HG02759 (cell line): Measurements from ENCODE around the gene RAB24.
"Not testable (repeated sequence)": the region's sequence is repeated elsewhere in the genome, so short reads cannot be mapped to it uniquely, and the experiment has no call there.

Experiments
- ATAC-seq: cut with Tn5 transposase; IDR thresholded peaks from one replicate; pipeline ENCODE4 v1.9.1; 2021; ENCODE audit warnings: mild to moderate bottlenecking, moderate library complexity; ENCODE audit not compliant: unreplicated experiment

RAB24 gene

GRCh38 chr5:177296581-177296980 is 6.9 kb downstream of the RAB24 start:
- no peak for ATAC-seq

- no peak for ATAC-seq
These were observed 7.6 kb downstream of the RAB24 start for GRCh38 chr5:177295924-177296323.

GRCh38 chr5:177294632-177295031 is 8.9 kb downstream of the RAB24 start:
- no peak for ATAC-seq

DNA sequence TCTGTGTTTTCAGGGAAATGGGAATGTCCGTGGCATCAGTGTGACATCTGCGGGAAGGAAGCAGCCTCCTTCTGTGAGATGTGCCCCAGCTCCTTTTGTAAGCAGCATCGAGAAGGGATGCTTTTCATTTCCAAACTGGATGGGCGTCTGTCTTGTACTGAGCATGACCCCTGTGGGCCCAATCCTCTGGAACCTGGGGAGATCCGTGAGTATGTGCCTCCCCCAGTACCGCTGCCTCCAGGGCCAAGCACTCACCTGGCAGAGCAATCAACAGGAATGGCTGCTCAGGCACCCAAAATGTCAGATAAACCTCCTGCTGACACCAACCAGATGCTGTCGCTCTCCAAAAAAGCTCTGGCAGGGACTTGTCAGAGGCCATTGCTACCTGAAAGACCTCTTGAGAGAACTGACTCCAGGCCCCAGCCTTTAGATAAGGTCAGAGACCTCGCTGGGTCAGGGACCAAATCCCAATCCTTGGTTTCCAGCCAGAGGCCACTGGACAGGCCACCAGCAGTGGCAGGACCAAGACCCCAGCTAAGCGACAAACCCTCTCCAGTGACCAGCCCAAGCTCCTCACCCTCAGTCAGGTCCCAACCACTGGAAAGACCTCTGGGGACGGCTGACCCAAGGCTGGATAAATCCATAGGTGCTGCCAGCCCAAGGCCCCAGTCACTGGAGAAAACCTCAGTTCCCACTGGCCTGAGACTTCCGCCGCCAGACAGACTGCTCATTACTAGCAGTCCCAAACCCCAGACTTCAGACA is 9.5 kb downstream of the RAB24 start:
- ATAC-seq, result no peak

- ATAC-seq, result no peak
These were observed 11.8 kb downstream of the RAB24 start for GRCh38 chr5:177291735-177292134.

DNA sequence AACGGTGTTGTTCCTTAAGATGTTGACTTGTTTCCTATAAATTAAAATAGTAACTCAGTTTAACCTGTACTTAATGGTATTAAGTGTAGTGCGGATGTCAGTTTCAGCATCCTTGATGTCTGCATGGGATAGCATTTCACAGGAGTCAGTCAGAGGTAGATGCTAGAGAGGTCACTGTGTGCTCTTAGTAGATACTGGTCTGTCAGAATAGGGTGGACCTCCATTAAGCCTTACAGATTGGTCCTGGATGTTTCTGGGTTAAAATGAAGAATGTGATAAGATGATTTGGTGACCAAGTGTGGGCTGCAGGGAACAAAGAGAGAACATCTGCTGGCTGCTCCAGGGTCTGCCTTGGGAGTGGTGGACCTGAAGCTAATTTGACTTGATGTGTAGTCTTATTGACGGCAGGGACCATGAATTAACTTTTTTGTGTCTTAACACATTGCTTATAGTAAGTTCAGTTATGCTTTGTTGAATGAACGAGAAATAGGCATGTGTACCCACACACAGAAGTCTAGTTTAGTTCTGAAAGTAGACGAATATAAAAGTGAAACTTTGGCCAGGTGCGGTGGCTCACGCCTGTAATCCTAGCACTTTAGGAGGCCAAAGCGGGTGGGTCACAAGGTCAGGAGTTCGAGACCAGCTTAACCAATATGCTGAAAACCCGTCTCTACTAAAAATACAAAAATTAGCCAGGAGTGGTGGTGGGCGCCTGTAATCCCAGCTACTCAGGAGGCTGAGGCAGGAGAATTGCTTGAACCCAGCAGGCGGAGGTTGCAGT is 12.5 kb downstream of the RAB24 start:
- ATAC-seq, result no peak

DNA sequence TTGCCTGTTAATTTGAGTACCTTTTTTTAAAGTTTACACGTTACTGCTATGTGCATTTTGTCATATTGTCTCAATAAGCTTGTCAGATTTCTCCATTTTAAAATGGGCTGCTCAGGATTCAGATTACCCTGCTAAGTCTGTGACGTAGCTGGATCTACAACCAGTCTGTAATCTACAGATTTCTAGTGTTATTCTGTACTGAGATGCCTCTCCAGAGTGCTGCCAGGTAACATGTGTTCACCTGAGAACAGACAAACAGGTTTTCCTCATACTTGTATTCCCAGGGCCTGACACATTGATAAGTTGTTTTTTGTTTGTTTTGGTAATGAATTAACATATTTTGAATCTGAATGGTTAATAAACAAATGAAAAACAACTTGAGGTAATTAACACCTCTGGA is 15.3 kb downstream of the RAB24 start:
- no peak for ATAC-seq

GRCh38 chr5:177276886-177277285 is 26.6 kb downstream of the RAB24 start:
- no peak for ATAC-seq

- ATAC-seq, result no peak
These were observed 27.6 kb downstream of the RAB24 start for GRCh38 chr5:177275883-177276282.

- ATAC-seq, result no peak
These were observed 32.4 kb downstream of the RAB24 start for GRCh38 chr5:177271113-177271512.

DNA sequence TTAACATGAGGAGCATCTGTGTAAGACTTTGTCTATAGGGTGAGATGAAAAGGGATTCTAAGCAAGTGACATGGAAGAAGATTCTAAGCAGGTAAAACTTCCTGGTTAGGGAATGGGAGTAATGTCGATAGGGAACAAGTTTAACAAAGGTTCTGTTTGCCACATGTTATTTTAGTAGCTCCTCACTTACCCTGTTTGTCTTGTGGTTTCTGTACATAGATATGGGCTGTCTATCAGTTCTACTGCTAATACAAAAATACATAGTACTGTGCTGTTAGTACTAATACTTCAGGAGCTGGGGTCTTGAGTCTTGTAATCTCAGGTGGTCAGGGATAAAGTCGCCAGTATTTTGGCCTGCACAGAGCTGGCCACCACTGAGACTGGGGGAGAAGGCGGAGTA is 32.9 kb downstream of the RAB24 start:
- no peak for ATAC-seq

GRCh38 chr5:177269976-177270375 is 33.5 kb downstream of the RAB24 start:
- no peak for ATAC-seq

DNA sequence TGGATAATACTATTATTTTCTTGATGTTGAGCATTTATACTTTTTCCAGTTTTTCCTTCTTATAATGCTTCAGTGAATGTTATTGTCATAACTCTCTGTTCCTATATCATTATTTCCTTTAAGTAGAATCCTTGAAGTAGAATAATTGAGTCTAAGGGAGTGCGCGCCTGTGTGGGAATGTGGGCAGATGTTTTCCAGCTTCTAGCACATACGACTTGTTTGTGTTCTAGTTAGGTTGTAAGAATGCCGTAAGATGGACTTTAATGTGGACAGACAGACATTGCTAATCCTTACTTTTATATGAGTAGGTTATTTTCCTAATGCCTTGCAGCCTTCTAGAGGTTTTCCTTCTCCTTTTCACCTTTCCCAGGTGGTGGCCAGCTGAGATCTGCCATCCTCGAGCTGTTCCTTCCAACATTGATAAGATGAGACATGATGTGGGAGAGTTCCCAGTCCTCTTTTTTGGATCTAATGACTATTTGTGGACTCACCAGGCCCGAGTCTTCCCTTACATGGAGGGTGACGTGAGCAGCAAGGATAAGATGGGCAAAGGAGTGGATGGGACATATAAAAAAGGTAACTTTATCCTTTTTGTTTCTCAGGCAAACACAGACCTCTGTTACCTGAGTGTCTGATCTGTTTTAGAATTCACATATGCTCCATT is 34.2 kb downstream of the RAB24 start:
- no peak for ATAC-seq

- no peak for ATAC-seq
These were observed 38.1 kb downstream of the RAB24 start for GRCh38 chr5:177265395-177265794.

- no peak for ATAC-seq
These were observed 39.3 kb downstream of the RAB24 start for GRCh38 chr5:177264178-177264577.

- no peak for ATAC-seq
These were observed 42.0 kb downstream of the RAB24 start for GRCh38 chr5:177261510-177261909.

DNA sequence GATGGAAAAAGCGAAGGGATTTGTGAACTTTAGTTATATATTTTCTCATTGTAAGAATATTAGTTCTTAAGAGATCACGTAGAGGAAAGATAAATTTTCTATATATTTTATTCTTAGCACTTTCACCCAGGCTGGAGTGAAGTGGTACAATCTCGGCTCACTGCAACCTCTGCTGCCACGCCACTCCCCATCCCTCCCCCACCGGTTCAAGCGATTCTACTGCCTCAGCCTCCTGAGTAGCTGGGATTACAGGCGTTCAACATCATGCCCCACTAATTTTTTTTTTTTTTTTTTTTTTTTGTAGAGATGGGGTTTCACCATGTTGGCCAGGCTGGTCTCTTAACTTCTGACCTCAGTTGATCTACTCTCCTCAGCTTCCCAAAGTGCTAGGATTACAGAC is 42.6 kb downstream of the RAB24 start:
- ATAC-seq, result no peak

- ATAC-seq, result not testable (repeated sequence)
These were observed 44.8 kb downstream of the RAB24 start for GRCh38 chr5:177258711-177259110.

DNA sequence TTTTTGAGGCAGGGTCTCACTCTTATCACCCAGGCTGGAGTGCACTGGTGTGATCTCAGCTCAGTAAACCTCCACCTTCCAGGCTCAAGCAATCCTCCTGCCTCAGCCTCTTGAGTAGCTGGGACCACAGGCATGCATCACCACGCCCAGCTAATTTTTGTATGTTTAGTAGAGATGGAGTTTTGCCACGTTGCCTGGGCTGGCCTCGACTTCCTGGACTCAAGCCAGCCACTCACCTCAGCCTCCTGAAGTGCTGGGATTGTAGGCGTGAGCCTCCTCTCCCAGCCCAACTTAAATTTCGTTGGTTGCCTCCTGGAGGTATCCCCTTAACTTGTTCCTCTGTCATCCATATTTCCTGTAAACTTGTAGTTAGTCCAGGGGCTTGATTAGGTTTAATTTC is 47.2 kb downstream of the RAB24 start:
- ATAC-seq, result no peak

- no peak for ATAC-seq
These were observed 50.3 kb downstream of the RAB24 start for GRCh38 chr5:177253252-177253651.
